Limb (tissue), 2 donors: ENCODE results near the gene MTERF1.
A peak's percentile ranks its signal among the peaks of the same experiment; 100 is the strongest.
"Not testable (repeated sequence)": the region's sequence is repeated elsewhere in the genome, so short reads cannot be mapped to it uniquely, and the experiment has no call there.

Experiments used
- DNase-seq, 2 donors: peaks; one replicate each; pipeline ENCODE4 v3.0.0-alpha.2; 2016; ENCODE audit errors: extremely low spot score in 2 of 2

MTERF1 gene

GRCh38 chr7:91880413-91881241 is at the start of gene MTERF1:
Gene MTERF1, minus strand, starts transcription at chr7:91880702. Its CDS starts 619 bp downstream, at chr7:91880083.
- peak; percentile 93 to 96 for DNase-seq

- DNase-seq = no peak
Observed at GRCh38 chr7:91929463-91929862, 49.0 kb upstream of the MTERF1 start.

- no peak for DNase-seq
Observed at GRCh38 chr7:91927912-91928311, 47.4 kb upstream of the MTERF1 start.

- no peak for DNase-seq
Observed at GRCh38 chr7:91922857-91923256, 42.4 kb upstream of the MTERF1 start.

- DNase-seq = no peak
Observed at GRCh38 chr7:91918356-91918755, 37.9 kb upstream of the MTERF1 start.

GRCh38 chr7:91916051-91916440 is 35.5 kb upstream of the MTERF1 start:
- DNase-seq = no peak

- DNase-seq = no peak
Observed at GRCh38 chr7:91915401-91916050, 35.0 kb upstream of the MTERF1 start.

GRCh38 chr7:91913612-91914011 is 33.1 kb upstream of the MTERF1 start:
- no peak for DNase-seq

- no peak for DNase-seq
Observed at GRCh38 chr7:91912494-91912893, 32.0 kb upstream of the MTERF1 start.

- no peak for DNase-seq
Observed at GRCh38 chr7:91911121-91911520, 30.6 kb upstream of the MTERF1 start.

GRCh38 chr7:91910171-91910570 is 29.7 kb upstream of the MTERF1 start:
- DNase-seq = no peak

GRCh38 chr7:91899563-91899962 is 19.1 kb upstream of the MTERF1 start:
- no peak for DNase-seq

GRCh38 chr7:91898240-91898992 is 17.9 kb upstream of the MTERF1 start:
- DNase-seq = no peak

GRCh38 chr7:91894781-91895480 is 14.4 kb upstream of the MTERF1 start:
- DNase-seq = no peak

- not testable (repeated sequence) for DNase-seq
Observed at GRCh38 chr7:91893699-91894098, 13.2 kb upstream of the MTERF1 start.

GRCh38 chr7:91892821-91893340 is 12.4 kb upstream of the MTERF1 start:
- no peak for DNase-seq

- DNase-seq = no peak
Observed at GRCh38 chr7:91892099-91892705, 11.7 kb upstream of the MTERF1 start.

- DNase-seq = not testable (repeated sequence)
Observed at GRCh38 chr7:91888271-91889175, 8.0 kb upstream of the MTERF1 start.

GRCh38 chr7:91887336-91888213 is 7.1 kb upstream of the MTERF1 start:
- DNase-seq = not testable (repeated sequence)
